OCI-LY3 (cell line): ENCODE data around the gene CEBPE.

Source experiments
- H2AFZ ChIP-seq: fragments of 200-600, 300-600 bp; shearing (Covaris generic); 2 replicates; pipeline ENCODE4 v1.6.0; 2014; ENCODE audit warnings: antibody characterized with exemption, low read depth, low read length
- H3K27ac ChIP-seq: fragments of 200-600, 300-600 bp; sonication (generic); 2 replicates; pipeline ENCODE4 v1.5.1; 2014; ENCODE audit warnings: mild to moderate bottlenecking, low read length, moderate library complexity, mixed read lengths
- H3K27me3 ChIP-seq: fragments of 200-600, 300-600 bp; sonication (generic); 2 replicates; pipeline ENCODE4 v1.6.1; 2014; ENCODE audit warnings: low read depth, low read length, mixed read lengths
- H3K36me3 ChIP-seq: fragments of 200-600, 300-600 bp; sonication (generic); replicated peaks from 2 replicates; pipeline ENCODE3; 2014; ENCODE audit warnings: low read depth, low read length, mixed read lengths
- H3K4me1 ChIP-seq: fragments of 300-600, 200-600 bp; sonication (generic); 2 replicates; pipeline ENCODE4 v1.6.1; 2014; ENCODE audit warnings: low read length, mixed read lengths
- H3K4me2 ChIP-seq: fragments of 200-600, 300-600 bp; sonication (generic); 2 replicates; pipeline ENCODE4 v1.6.1; 2014; ENCODE audit warnings: low read length, mixed read lengths
- H3K4me3 ChIP-seq: fragments of 300-600, 200-600 bp; sonication (generic); 2 replicates; pipeline ENCODE4 v1.5.1; 2014; ENCODE audit warnings: antibody characterized with exemption, mild to moderate bottlenecking, low read length, moderate library complexity
- H3K79me2 ChIP-seq: fragments of 300-600, 200-600 bp; shearing (Covaris generic); 2 replicates; pipeline ENCODE4 v1.6.1; 2014; ENCODE audit warnings: mild to moderate bottlenecking, low read length, mixed read lengths
- H3K9ac ChIP-seq: fragments of 300-600, 200-600 bp; shearing (Covaris generic); 2 replicates; pipeline ENCODE4 v1.6.0; 2014; ENCODE audit warnings: mild to moderate bottlenecking, low read length, moderate library complexity
- H3K9me3 ChIP-seq: fragments of 200-600, 300-600 bp; shearing (Covaris generic); 2 replicates; pipeline ENCODE4 v1.6.1; 2014; ENCODE audit warnings: low read length, mixed read lengths; ENCODE audit not compliant: insufficient read depth
- H4K20me1 ChIP-seq: fragments of 200-600, 300-600 bp; sonication (generic); 2 replicates; pipeline ENCODE4 v1.6.1; 2016; ENCODE audit warnings: low read length, mixed read lengths; ENCODE audit not compliant: insufficient read depth
- CTCF ChIP-seq: fragments of 200-600, 300-600 bp; sonication (generic); IDR thresholded peaks from 2 replicates; pipeline ENCODE4 v1.5.1; 2014; ENCODE audit warnings: antibody characterized with exemption, low read length, low read depth
- EZH2phosphoT487 ChIP-seq: fragments of 200-600 bp; shearing (Covaris generic); IDR thresholded peaks from 2 replicates; pipeline ENCODE4 v1.6.1; 2018; ENCODE audit warnings: antibody characterized with exemption, mixed run types, low read depth

Gene CEBPE

GRCh38 chr14:23117371-23118020 lies 1.6 kb downstream of the CEBPE start:
- H3K4me1 ChIP-seq = peaks cover 29% of the 10 kb centered on the region
- no peak overlapping the region for H2AFZ ChIP-seq
- H3K79me2 ChIP-seq = no peaks in the 10 kb centered on the region
- no peak overlapping the region for H3K4me3 ChIP-seq
- H3K9ac ChIP-seq = no peak overlapping the region
- no peak overlapping the region for H3K27ac ChIP-seq
- peaks cover 25% of the 10 kb centered on the region for H3K27me3 ChIP-seq
- no peaks in the 10 kb centered on the region for H3K9me3 ChIP-seq
- no peaks in the 10 kb centered on the region for H4K20me1 ChIP-seq
- H3K36me3 ChIP-seq = no peaks in the 10 kb centered on the region
- no peak overlapping the region for H3K4me2 ChIP-seq
- TF ChIP-seq CTCF (no peak), EZH2phosphoT487 (no peak)

GRCh38 chr14:23115918-23116317 lies 3.1 kb downstream of the CEBPE start:
- H3K4me1 ChIP-seq = peaks cover 19% of the 10 kb centered on the region
- no peaks in the 10 kb centered on the region for H3K9me3 ChIP-seq
- H3K36me3 ChIP-seq = no peaks in the 10 kb centered on the region
- peaks cover 39% of the 10 kb centered on the region for H3K27me3 ChIP-seq
- H2AFZ ChIP-seq = no peak overlapping the region
- H3K4me2 ChIP-seq = no peak overlapping the region
- H3K4me3 ChIP-seq = no peak overlapping the region
- H3K27ac ChIP-seq = no peak overlapping the region
- no peaks in the 10 kb centered on the region for H4K20me1 ChIP-seq
- TF ChIP-seq CTCF = no peak
- no peak for TF ChIP-seq EZH2phosphoT487
- no peaks in the 10 kb centered on the region for H3K79me2 ChIP-seq
- no peak overlapping the region for H3K9ac ChIP-seq

GRCh38 chr14:23115039-23115731 lies 3.9 kb downstream of the CEBPE start:
- Histone ChIP-seq H3K36me3 (no peaks in the 10 kb centered on the region), H3K4me2 (no peak overlapping the region), H3K9me3 (no peaks in the 10 kb centered on the region), H2AFZ (no peak overlapping the region), H3K4me3 (no peak overlapping the region), H3K27ac (no peak overlapping the region), H3K4me1 (peaks cover 13% of the 10 kb centered on the region), H4K20me1 (no peaks in the 10 kb centered on the region), H3K27me3 (peaks cover 44% of the 10 kb centered on the region), H3K9ac (no peak overlapping the region), H3K79me2 (no peaks in the 10 kb centered on the region)
- TF ChIP-seq CTCF (no peak), EZH2phosphoT487 (no peak)

GRCh38 chr14:23114669-23115038 lies 4.4 kb downstream of the CEBPE start:
- Histone ChIP-seq H3K4me1 (peaks cover 7% of the 10 kb centered on the region), H2AFZ (no peak overlapping the region), H3K27ac (no peak overlapping the region)

More at GRCh38 chr14:23114669-23115038, 4.4 kb downstream of the CEBPE start:
- TF ChIP-seq EZH2phosphoT487 = no peak
- TF ChIP-seq CTCF = no peak
- H3K27me3 ChIP-seq = peaks cover 50% of the 10 kb centered on the region
- no peak overlapping the region for H3K9ac ChIP-seq
- no peak overlapping the region for H3K4me3 ChIP-seq
- no peak overlapping the region for H3K4me2 ChIP-seq
- H3K9me3 ChIP-seq = no peaks in the 10 kb centered on the region
- no peaks in the 10 kb centered on the region for H3K36me3 ChIP-seq
- no peaks in the 10 kb centered on the region for H4K20me1 ChIP-seq
- no peaks in the 10 kb centered on the region for H3K79me2 ChIP-seq
